Tibial nerve (tissue), 4 donors: ENCODE data around the gene NFX1. TPM values are rescaled to one million over a fixed set of nuclear protein-coding genes. Genes with fewer than 3 reads are reported as not detected.

ENCODE experiments used
- small RNA-seq: library from RNA; depleted of rRNA; stranded (forward); fragments of <200 nt; gene quantifications from one replicate; pipeline ENCODE3, GENCODE V24; 2016
- total RNA-seq, 4 donors: library from RNA; depleted of rRNA; stranded (reverse); fragments of >200 nt; gene quantifications; one replicate each; pipeline ENCODE4 v1.1.0, GENCODE V29; 2016

Gene NFX1
- total RNA-seq, 4 donors from 2014 or later = 35.2 to 45.9 (median 40.5) TPM

Small RNA genes within 50 kb of the gene (small RNA-seq; reads per million reads assigned to genes)
- not detected for gene RF00019

Other genes starting within 250 kb of the NFX1 start
- gene SMU1, start 213.8 kb upstream of the NFX1 start, total RNA-seq = 10 to 100 TPM; 15.1 to 19.9 (median 16.8) TPM
- gene B4GALT1, start 123.2 kb upstream of the NFX1 start, total RNA-seq = 10 to 100 TPM; 51.6 to 74.4 (median 65.3) TPM
- gene SPINK4, start 50.3 kb upstream of the NFX1 start, total RNA-seq = not detected
- gene BAG1, start 25.8 kb upstream of the NFX1 start, total RNA-seq = 100 to 1,000 TPM; 108 to 134 (median 123) TPM
- 10 to 100 TPM; 56.1 to 67.4 (median 59.3) TPM for gene CHMP5, start 25.5 kb upstream of the NFX1 start, total RNA-seq
- 10 to 100 TPM; 14.1 to 51.6 (median 31.0) TPM for gene AQP7, start 112.1 kb downstream of the NFX1 start, total RNA-seq
- gene AQP3, start 157.1 kb downstream of the NFX1 start, total RNA-seq = 100 to 1,000 TPM in 2 of 4 donors, 10 to 100 TPM in 2; 41.1 to 200 (median 96.8) TPM
- 10 to 100 TPM; 25.7 to 37.2 (median 27.9) TPM for gene NOL6, start 183.4 kb downstream of the NFX1 start, total RNA-seq
- not detected for gene ANKRD18B, start 233.7 kb downstream of the NFX1 start, total RNA-seq